ENCODE measurements around the gene PNPLA8.

- TF ChIP-seq CTCF (conservative IDR thresholded peaks at IDR 0.05; ENCODE audit: low read depth, low read length) (no peak), EZH2 (IDR thresholded peaks at IDR 0.05; ENCODE audit: borderline replicate concordance, low read depth, low read length, poor library complexity, severe bottlenecking) (no peak)
Observed at GRCh38 chr7:108570146-108570755, 44.3 kb upstream of the PNPLA8 start.

Measured in A673 (cell line).